K562 (cell line): ENCODE measurements around the gene ANKRD31. TPM values are rescaled to one million over a fixed set of nuclear protein-coding genes. Genes with fewer than 3 reads are reported as not detected.

Experiments
- ARHGAP35 ChIP-seq: fragments of 450-650 bp; IDR thresholded peaks from 2 replicates; pipeline ENCODE4 v1.6.1; 2018; ENCODE audit not compliant: partially characterized antibody
- ATF1 ChIP-seq, 2 experiments: fragments of 450-650 bp in 1 of 2; IDR thresholded peaks; 2 replicates each; pipeline ENCODE4 v1.6.1; 2016; ENCODE audit warnings: missing compliant biosample characterization in 1 of 2, missing genetic modification characterization in 1 of 2
- CEBPG ChIP-seq, 3 experiments: fragments of 200-800 bp in 1 of 3; sonication (Bioruptor generic) in 1 of 3; sonication (generic) in 1 of 3; formaldehyde crosslinking in 1 of 3; IDR thresholded peaks in 2 of 3; conservative IDR thresholded peaks in 1 of 3; 2 replicates each; pipeline versions ENCODE4 v1.6.1 to v1.8.0; 2016 to 2022; ENCODE audit warnings: missing compliant biosample characterization in 2 of 3, missing genetic modification characterization in 2 of 3, mild to moderate bottlenecking in 1 of 3, missing genetic modification reagents in 1 of 3
- ERF ChIP-seq: fragments of 450-650 bp; formaldehyde crosslinking; IDR thresholded peaks from 2 replicates; pipeline ENCODE4 v1.4.0; 2020; ENCODE audit warnings: mild to moderate bottlenecking, mixed read lengths
- FOXJ2 ChIP-seq: fragments of 200-800 bp; sonication (Bioruptor generic); IDR thresholded peaks from 2 replicates; pipeline ENCODE4 v1.6.1; 2016; ENCODE audit warnings: missing genetic modification characterization, missing compliant biosample characterization
- HDAC1 ChIP-seq, 2 experiments: fragments of 450-650 bp; IDR thresholded peaks; 2 replicates each; pipeline ENCODE4 v1.6.1; 2016 to 2017; ENCODE audit warnings: inconsistent platforms in 1 of 2, mild to moderate bottlenecking in 1 of 2, moderate library complexity in 1 of 2
- LARP7 ChIP-seq: fragments of 450-650 bp; IDR thresholded peaks from 2 replicates; pipeline ENCODE4 v1.6.1; 2016
- MAFG ChIP-seq: fragments of 450-650 bp; conservative IDR thresholded peaks from 2 replicates; pipeline ENCODE4 v1.6.1; 2016; ENCODE audit warnings: missing genetic modification characterization, missing compliant biosample characterization
- NR2F6 ChIP-seq: fragments of 450-650 bp; formaldehyde crosslinking; IDR thresholded peaks from 2 replicates; pipeline ENCODE4 v1.4.0; 2020; ENCODE audit warnings: mild to moderate bottlenecking
- PBX2 ChIP-seq, 2 experiments: IDR thresholded peaks in 1 of 2; conservative IDR thresholded peaks in 1 of 2; 2 replicates each; pipeline ENCODE4 v1.6.1; 2016; ENCODE audit warnings: low read depth in 2 of 2, mild to moderate bottlenecking in 1 of 2, missing compliant biosample characterization in 1 of 2, missing genetic modification characterization in 1 of 2, moderate library complexity in 1 of 2
- SIN3A ChIP-seq, 2 experiments: fragments of 150-350 bp in 1 of 2; IDR thresholded peaks; 2 replicates each; pipeline ENCODE4 v1.6.1; 2011 to 2016; ENCODE audit warnings: borderline replicate concordance in 2 of 2, low read depth in 2 of 2, low read length in 2 of 2, mild to moderate bottlenecking in 2 of 2, moderate library complexity in 2 of 2; ENCODE audit not compliant: control insufficient read depth in 1 of 2
- SUPT5H ChIP-seq: fragments of 450-650 bp; IDR thresholded peaks from 2 replicates; pipeline ENCODE4 v1.6.1; 2016
- TAF7 ChIP-seq: fragments of 450-650 bp; IDR thresholded peaks from 2 replicates; pipeline ENCODE4 v1.6.1; 2016; ENCODE audit warnings: missing genetic modification characterization, missing compliant biosample characterization
- ZBTB26 ChIP-seq: fragments of 450-650 bp; formaldehyde crosslinking; IDR thresholded peaks from 2 replicates; pipeline ENCODE4 v1.4.0; 2022; ENCODE audit warnings: missing genetic modification characterization
- ZFP91 ChIP-seq: sonication (generic); formaldehyde crosslinking; IDR thresholded peaks from 2 replicates; pipeline ENCODE4 v1.8.0; 2022; ENCODE audit warnings: mild to moderate bottlenecking, missing genetic modification reagents
- polyA plus RNA-seq, 8 experiments: library from polyadenylated mRNA; depleted of rRNA in 4 of 8; stranded (reverse) in 5 of 8; unstranded in 3 of 8; fragments of >200 nt; fragmentation: Nextera tagmentation in 2 of 8; fragmentation: Illumina TruSeq in 1 of 8; extraction: Ambion mirVana in 2 of 8; extraction: Trizol in 1 of 8; gene quantifications; 2 replicates each; pipeline versions ENCODE4 v1.2.1 to v1.2.3, GENCODE V29; 2011 to 2014; ENCODE audit warnings: inconsistent platforms in 1 of 8, missing spikeins in 1 of 8
- total RNA-seq, 7 experiments: library from RNA; depleted of rRNA in 6 of 7; stranded (reverse); fragments of >200 nt in 6 of 7; fragmentation: Illumina TruSeq in 2 of 7; extraction: Trizol in 2 of 7; gene quantifications; 2 replicates each; pipeline versions ENCODE4 v1.2.1 to v1.2.3, GENCODE V29; 2011 to 2021; ENCODE audit warnings: low replicate concordance in 1 of 7

ANKRD31 gene
- total and polyA plus RNA-seq, 9 of the 15 experiments (the other 6 are each of a cell fraction or from before 2014, with no cell fraction given): under 0.01 to 0.11 (median 0.05) TPM; not detected in 1

DNA sequence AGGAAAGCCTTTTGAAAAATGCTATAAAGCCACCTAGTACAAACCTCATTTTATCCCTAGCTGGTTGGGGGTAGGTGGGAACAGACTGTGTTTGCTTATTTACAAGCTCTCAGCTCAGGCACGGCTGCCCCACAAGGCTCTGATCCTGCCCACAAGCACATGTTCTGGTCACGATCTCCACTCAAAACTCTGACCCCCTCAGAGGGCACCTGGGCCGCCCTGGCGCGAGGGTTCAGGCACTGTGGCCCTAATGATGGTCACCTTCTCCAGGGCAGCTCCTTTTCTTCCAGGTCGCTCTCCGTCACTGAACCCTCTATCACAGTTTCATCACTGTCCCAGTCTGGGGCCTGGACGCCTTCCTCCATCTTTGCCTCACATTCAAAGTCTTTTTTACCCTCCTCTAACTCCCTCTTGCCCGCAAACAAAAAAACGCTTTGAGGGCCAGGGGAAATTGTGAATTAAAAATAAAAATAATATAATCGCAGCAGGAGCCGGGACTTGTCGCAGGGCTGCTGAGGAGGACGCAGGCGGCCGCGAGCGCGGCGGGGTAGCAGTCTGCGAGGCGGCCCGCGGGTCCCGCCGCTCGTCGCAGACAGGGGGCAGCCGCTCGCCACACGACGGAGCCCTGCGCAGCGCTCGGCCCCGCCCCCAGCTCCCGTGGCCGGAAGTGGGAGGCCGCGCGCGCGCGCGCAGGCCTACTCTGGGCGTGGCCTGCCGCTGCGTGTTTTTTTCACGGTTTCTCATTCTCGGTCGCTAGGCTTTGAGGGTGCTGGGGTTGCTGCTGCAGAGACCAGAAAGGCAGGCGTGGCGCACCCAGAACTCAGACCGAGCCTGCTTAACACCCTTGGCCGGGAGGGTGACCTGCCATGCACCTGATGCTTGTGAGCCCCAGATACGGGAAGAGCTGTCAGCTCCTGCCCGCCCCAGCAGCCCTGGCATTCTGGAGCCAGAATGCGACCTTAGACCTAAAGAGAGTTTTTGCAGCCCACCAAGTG is at the start of gene ANKRD31 (continued):
- TF ChIP-seq PBX2 (CRISPR knock-in tag; IDR thresholded peaks at IDR 0.05; ENCODE audit: low read depth): no peak
- no peak for TF ChIP-seq PBX2 (tag; conservative IDR thresholded peaks at IDR 0.05; ENCODE audit: low read depth)
- TF ChIP-seq MAFG (tag): no peak
- 0 out of 2 replicates have a peak, but pooled peaks have one; percentile 55 for TF ChIP-seq SUPT5H
- TF ChIP-seq ARHGAP35: no peak
- peak; percentile 30; the same call in 1 of the 2 replicates for TF ChIP-seq FOXJ2 (tag)
- TF ChIP-seq SIN3A (IDR thresholded peaks at IDR 0.05; ENCODE audit: borderline replicate concordance in 2 of 2, control insufficient read depth in 1 of 2, low read depth in 2 of 2, low read length in 2 of 2): no peak
- TF ChIP-seq LARP7: no peak
- TF ChIP-seq ERF (CRISPR knock-in tag): no peak
- TF ChIP-seq ATF1 (CRISPR knock-in tag; IDR thresholded peaks at IDR 0.05): no peak
- TF ChIP-seq ATF1 (tag; IDR thresholded peaks at IDR 0.05): peak; percentile 75
- no peak for TF ChIP-seq NR2F6 (CRISPR knock-in tag)
- TF ChIP-seq ZFP91 (CRISPR knock-in tag): no peak
- no peak for TF ChIP-seq CEBPG (CRISPR knock-in tag; IDR thresholded peaks at IDR 0.05)
- TF ChIP-seq CEBPG (tag; conservative IDR thresholded peaks at IDR 0.05 in 1 of 2, IDR thresholded peaks at IDR 0.05 in 1 of 2): peak in 1 of 2 experiments; percentile 24; a peak in 1 of 4 replicates
- no peak for TF ChIP-seq ZBTB26 (CRISPR knock-in tag)
- peak in 1 of 2 experiments; percentile 84; a peak in 2 of 4 replicates for TF ChIP-seq HDAC1 (IDR thresholded peaks at IDR 0.05)
- TF ChIP-seq TAF7 (tag): peak; percentile 26; the same call in 1 of the 2 replicates
